Bronchial epithelial cell (primary cell): ENCODE measurements around the gene CCDC86. TPM values are rescaled to one million over a fixed set of nuclear protein-coding genes. Genes with fewer than 3 reads are reported as not detected.

Source experiments
- DNase-seq: peaks from one replicate; pipeline ENCODE4 v3.0.0-alpha.2; 2010; ENCODE audit warnings: low read depth
- FAIRE-seq: peaks from 2 replicates; lab custom pipeline; 2011; peaks lifted over from hg19 to GRCh38; lab: Jason Lieb, UNC
- H3K27me3 ChIP-seq: 2 replicates; pipeline ENCODE4 v1.5.1; 2011; ENCODE audit warnings: low read length; ENCODE audit not compliant: control insufficient read depth, insufficient read depth
- H3K36me3 ChIP-seq: 2 replicates; pipeline ENCODE4 v1.5.1; 2011; ENCODE audit warnings: low read length; ENCODE audit not compliant: control insufficient read depth, insufficient read depth
- H3K4me3 ChIP-seq: 2 replicates; pipeline ENCODE4 v1.5.1; 2011; ENCODE audit warnings: mild to moderate bottlenecking, low read depth, low read length, control low read depth
- total RNA-seq: library from RNA; depleted of rRNA; stranded (reverse); fragments of >200 nt; gene quantifications from 2 replicates; pipeline ENCODE4 v1.2.1, GENCODE V29; 2014
- TF ChIP-seq, protein P1 (sequence below): IDR thresholded peaks from 2 replicates; pipeline ENCODE4 v1.5.1; 2011; ENCODE audit warnings: mild to moderate bottlenecking, moderate library complexity, low read length, control low read depth, inconsistent platforms; ENCODE audit not compliant: insufficient read depth, severe bottlenecking

Gene CCDC86
- total RNA-seq, 1 donor from 2014 or later, result 7.4 TPM

DNA sequence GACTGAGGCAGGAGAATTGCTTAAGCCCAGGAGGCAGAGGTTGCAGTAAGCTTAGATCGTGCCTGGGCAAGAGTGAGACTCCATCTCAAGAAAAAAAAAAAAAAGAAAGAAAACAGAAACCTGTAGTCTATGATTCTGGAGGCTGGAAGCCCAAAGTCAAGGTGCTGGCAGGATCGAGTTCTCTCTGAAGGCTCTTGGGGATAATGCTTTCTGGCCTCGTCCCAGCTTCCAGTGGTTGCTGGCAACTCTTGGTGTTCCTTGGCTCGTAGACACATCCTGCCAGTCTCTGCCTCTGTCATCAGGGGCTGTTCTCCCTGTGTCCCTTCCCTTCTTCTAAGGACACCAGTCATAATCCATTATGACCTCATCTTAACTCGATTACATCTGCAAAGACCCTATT lies 16.8 kb upstream of the CCDC86 start:
- DNase-seq, result no peak
- TF ChIP-seq, protein P1, sequence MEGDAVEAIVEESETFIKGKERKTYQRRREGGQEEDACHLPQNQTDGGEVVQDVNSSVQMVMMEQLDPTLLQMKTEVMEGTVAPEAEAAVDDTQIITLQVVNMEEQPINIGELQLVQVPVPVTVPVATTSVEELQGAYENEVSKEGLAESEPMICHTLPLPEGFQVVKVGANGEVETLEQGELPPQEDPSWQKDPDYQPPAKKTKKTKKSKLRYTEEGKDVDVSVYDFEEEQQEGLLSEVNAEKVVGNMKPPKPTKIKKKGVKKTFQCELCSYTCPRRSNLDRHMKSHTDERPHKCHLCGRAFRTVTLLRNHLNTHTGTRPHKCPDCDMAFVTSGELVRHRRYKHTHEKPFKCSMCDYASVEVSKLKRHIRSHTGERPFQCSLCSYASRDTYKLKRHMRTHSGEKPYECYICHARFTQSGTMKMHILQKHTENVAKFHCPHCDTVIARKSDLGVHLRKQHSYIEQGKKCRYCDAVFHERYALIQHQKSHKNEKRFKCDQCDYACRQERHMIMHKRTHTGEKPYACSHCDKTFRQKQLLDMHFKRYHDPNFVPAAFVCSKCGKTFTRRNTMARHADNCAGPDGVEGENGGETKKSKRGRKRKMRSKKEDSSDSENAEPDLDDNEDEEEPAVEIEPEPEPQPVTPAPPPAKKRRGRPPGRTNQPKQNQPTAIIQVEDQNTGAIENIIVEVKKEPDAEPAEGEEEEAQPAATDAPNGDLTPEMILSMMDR, result no peak
- H3K4me3 ChIP-seq, result no peak overlapping the region
- no peaks in the 10 kb centered on the region for H3K27me3 ChIP-seq
- H3K36me3 ChIP-seq, result no peaks in the 10 kb centered on the region
- FAIRE-seq, result no peak

DNA sequence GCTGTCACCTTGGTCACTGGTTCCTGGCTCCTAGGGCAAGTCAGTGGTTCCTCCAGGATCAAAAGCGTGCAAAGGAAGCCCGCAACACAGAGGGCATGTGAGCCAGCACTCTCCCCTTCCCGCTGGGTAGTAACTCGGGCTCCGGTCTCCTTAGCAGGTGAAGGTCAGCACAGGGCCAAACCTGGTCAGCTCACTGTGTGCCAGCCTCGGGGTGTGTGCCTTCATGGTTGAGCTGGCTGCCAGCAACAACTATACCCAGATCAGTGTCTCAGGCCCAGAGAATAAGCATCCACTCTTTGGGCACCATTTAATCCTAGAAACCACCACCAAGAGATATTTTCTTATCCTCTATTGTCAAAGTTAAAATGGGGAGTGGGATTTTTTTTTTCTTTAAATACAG lies 16.1 kb upstream of the CCDC86 start:
- Histone ChIP-seq H3K4me3 (no peak overlapping the region), H3K36me3 (no peaks in the 10 kb centered on the region), H3K27me3 (no peaks in the 10 kb centered on the region)
- TF ChIP-seq, protein P1, result no peak
- FAIRE-seq (no peak), DNase-seq (no peak)

DNA sequence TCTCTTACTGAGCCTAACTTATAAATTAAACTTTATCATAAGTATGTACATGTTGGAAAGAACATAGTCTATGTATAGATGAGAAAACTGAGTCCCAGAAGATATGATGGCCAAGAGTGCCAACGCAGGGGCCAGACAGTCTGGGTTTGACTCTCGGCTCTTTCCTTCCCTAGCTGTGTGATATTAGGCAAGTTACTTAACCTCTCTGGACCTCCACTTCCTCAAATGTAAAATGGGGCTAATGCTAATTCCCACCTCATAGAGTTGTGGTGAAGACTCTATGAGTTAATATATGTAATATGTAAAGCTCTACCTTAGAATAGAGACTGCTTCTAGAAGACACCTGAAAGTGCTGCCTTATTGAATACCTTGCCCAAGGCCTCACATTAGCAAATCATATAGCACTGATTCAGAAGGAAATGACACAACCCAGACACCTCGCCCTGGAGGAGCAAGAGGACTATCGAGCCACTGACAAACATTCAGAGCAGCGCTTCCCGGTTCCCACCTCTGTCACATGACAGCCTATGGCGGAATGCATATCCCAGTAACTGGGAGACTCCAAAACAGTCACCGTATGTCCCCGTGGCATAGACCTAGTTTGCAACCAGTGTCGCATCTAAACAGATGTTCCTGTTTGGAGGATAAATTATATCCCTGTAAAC lies 11.3 kb upstream of the CCDC86 start:
- DNase-seq (peak; percentile 85), FAIRE-seq (no peak)
- Histone ChIP-seq H3K27me3 (no peaks in the 10 kb centered on the region), H3K4me3 (no peak overlapping the region), H3K36me3 (no peaks in the 10 kb centered on the region)
- TF ChIP-seq, protein P1, result no peak

DNA sequence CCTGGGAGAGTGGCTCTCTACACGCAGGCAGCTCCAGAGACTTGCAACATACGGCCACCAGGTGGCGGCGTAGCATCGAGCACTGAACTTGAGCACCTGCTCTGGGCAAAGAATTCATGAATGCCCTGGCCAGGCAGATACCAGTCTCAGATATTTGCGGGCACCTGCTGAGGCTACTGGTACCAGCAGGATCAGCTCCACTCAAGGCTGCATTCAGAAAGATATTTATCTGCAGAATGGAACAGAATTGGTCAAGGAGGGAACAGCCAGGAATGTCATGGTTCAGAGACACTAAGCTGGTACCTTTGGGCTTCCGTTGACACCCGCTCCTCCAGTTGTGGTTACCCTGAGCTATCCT lies 10.8 kb upstream of the CCDC86 start:
- no peaks in the 10 kb centered on the region for H3K36me3 ChIP-seq
- DNase-seq (peak; percentile 76), FAIRE-seq (no peak)
- H3K4me3 ChIP-seq, result no peak overlapping the region
- TF ChIP-seq, protein P1, result peak; percentile 86
- H3K27me3 ChIP-seq, result no peaks in the 10 kb centered on the region

DNA sequence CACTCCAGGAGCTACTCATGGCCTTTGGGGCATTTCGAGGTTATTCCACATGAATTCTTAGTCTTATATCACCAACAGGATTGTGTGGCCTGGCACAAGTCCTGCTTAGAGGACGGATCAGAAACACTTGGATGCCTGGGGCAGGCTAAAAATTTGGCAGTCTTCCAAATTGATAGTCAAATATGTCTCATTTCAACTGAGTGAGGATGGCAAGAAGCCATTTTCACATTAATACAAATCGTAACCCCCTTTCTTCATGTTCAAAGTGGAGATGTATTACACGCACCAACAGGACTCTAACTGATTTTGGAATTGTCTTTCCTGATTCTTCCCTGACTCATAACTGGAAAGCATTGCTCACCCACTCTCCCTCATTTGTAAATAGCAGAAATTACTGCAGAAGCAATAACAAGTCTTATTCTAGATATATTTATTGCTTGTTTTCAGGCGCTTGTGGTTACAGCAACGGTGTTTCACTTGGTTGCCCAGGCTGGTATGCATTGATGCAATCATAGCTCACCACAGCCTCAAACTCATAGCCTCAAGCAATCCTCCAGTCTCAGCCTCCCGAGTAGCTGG lies 10.3 kb upstream of the CCDC86 start:
- TF ChIP-seq, protein P1, result no peak
- Histone ChIP-seq H3K27me3 (no peaks in the 10 kb centered on the region), H3K36me3 (no peaks in the 10 kb centered on the region), H3K4me3 (no peak overlapping the region)
- DNase-seq, result peak; percentile 84
- FAIRE-seq, result no peak
